Neural cell (in vitro differentiated cells): Measurements from ENCODE around the gene ACBD6. TPM values are rescaled to one million over a fixed set of nuclear protein-coding genes. Genes with fewer than 3 reads are reported as not detected.

Experiments used
- H2AFZ ChIP-seq: fragments of 200-600, 300-800 bp; sonication (generic), shearing (Covaris generic); 2 replicates; pipeline ENCODE4 v1.6.0; 2014; ENCODE audit warnings: low read depth, mild to moderate bottlenecking, antibody characterized with exemption, low read length, moderate library complexity
- H3F3A ChIP-seq: fragments of 200-600 bp; shearing (Covaris generic); 2 replicates; pipeline ENCODE4 v1.6.1; 2016; ENCODE audit warnings: mild to moderate bottlenecking, moderate library complexity, mixed read lengths, antibody characterized with exemption, low read length; ENCODE audit not compliant: insufficient read depth, poor library complexity, severe bottlenecking
- H3K27ac ChIP-seq: fragments of 200-600, 300-800 bp; sonication (generic), shearing (Covaris generic); 2 replicates; pipeline ENCODE4 v1.5.1; 2014; ENCODE audit warnings: mild to moderate bottlenecking, low read length, moderate library complexity
- H3K27me3 ChIP-seq: fragments of 300-800, 200-600 bp; sonication (generic), shearing (Covaris generic); 2 replicates; pipeline ENCODE4 v1.6.0; 2014; ENCODE audit warnings: mild to moderate bottlenecking, low read depth, low read length, moderate library complexity; ENCODE audit not compliant: insufficient read depth
- H3K36me3 ChIP-seq: fragments of 300-800, 200-600 bp; sonication (generic), shearing (Covaris generic); 2 replicates; pipeline ENCODE4 v1.5.1; 2014; ENCODE audit warnings: mild to moderate bottlenecking, antibody characterized with exemption, low read length, moderate library complexity; ENCODE audit not compliant: insufficient read depth
- H3K4me2 ChIP-seq: fragments of 300-800, 200-600 bp; sonication (generic), shearing (Covaris generic); 2 replicates; pipeline ENCODE4 v1.6.0; 2014; ENCODE audit warnings: mild to moderate bottlenecking, low read length
- H3K4me3 ChIP-seq: fragments of 300-800, 200-600 bp; sonication (generic), shearing (Covaris generic); 2 replicates; pipeline ENCODE4 v1.5.1; 2014; ENCODE audit warnings: mild to moderate bottlenecking, low read length, moderate library complexity
- H3K79me2 ChIP-seq: fragments of 200-600 bp; shearing (Covaris generic); replicated peaks from 2 replicates; pipeline ENCODE4 v1.6.0; 2014; ENCODE audit warnings: mild to moderate bottlenecking, low read length, moderate library complexity; ENCODE audit not compliant: insufficient read depth
- H3K9ac ChIP-seq: fragments of 300-800, 200-600 bp; sonication (generic), shearing (Covaris generic); 2 replicates; pipeline ENCODE4 v1.6.1; 2016; ENCODE audit warnings: mild to moderate bottlenecking, low read length, mixed read lengths
- H3K9me2 ChIP-seq: fragments of 200-600 bp; shearing (Covaris generic); 2 replicates; pipeline ENCODE4 v1.6.1; 2016; ENCODE audit warnings: mild to moderate bottlenecking, low read length, mixed read lengths; ENCODE audit not compliant: insufficient read depth
- H3K9me3 ChIP-seq: fragments of 200-600, 300-800 bp; sonication (generic), shearing (Covaris generic); 2 replicates; pipeline ENCODE4 v1.6.1; 2016; ENCODE audit warnings: mild to moderate bottlenecking, mixed run types, low read length, moderate library complexity, mixed read lengths
- H4K20me1 ChIP-seq: fragments of 200-600 bp; shearing (Covaris generic); 2 replicates; pipeline ENCODE4 v1.6.1; 2016; ENCODE audit warnings: mild to moderate bottlenecking, mixed run types; ENCODE audit not compliant: insufficient read depth
- EP300 ChIP-seq: fragments of 450-650 bp; conservative IDR thresholded peaks from 2 replicates; pipeline ENCODE4 v1.6.1; 2014; ENCODE audit warnings: antibody characterized with exemption, mild to moderate bottlenecking, moderate library complexity; ENCODE audit not compliant: poor library complexity, severe bottlenecking
- EZH2 ChIP-seq: fragments of 200-600, 300-800 bp; shearing (Covaris generic), sonication (generic); IDR thresholded peaks from 2 replicates; pipeline ENCODE4 v1.6.1; 2014; ENCODE audit warnings: antibody characterized with exemption, low read length, borderline replicate concordance, mild to moderate bottlenecking; ENCODE audit not compliant: insufficient read depth, poor library complexity, severe bottlenecking
- MXI1 ChIP-seq: fragments of 450-650 bp; conservative IDR thresholded peaks from 2 replicates; pipeline ENCODE4 v1.6.1; 2014; ENCODE audit warnings: antibody characterized with exemption, mild to moderate bottlenecking; ENCODE audit not compliant: poor library complexity, severe bottlenecking
- POLR2AphosphoS5 ChIP-seq: IDR thresholded peaks from 2 replicates; pipeline ENCODE4 v1.6.1; 2012
- RAD21 ChIP-seq: fragments of 450-650 bp; conservative IDR thresholded peaks from 2 replicates; pipeline ENCODE4 v1.6.1; 2014; ENCODE audit warnings: antibody characterized with exemption, mild to moderate bottlenecking, moderate library complexity
- SMC3 ChIP-seq: fragments of 450-650 bp; conservative IDR thresholded peaks from 2 replicates; pipeline ENCODE4 v1.6.1; 2014; ENCODE audit warnings: antibody characterized with exemption, mild to moderate bottlenecking, moderate library complexity; ENCODE audit not compliant: poor library complexity
- TAF1 ChIP-seq: IDR thresholded peaks from 2 replicates; pipeline ENCODE4 v1.6.1; 2012; ENCODE audit warnings: low read depth
- polyA plus RNA-seq: library from polyadenylated mRNA; depleted of rRNA; stranded (reverse); fragments of >200 nt; gene quantifications from 2 replicates; pipeline ENCODE4 v1.2.3, GENCODE V29; 2014
- TF ChIP-seq, protein P1 (sequence below): IDR thresholded peaks from 2 replicates; pipeline ENCODE4 v1.6.1; 2012; ENCODE audit warnings: borderline replicate concordance
- TF ChIP-seq, protein P2 (sequence below): fragments of 450-650 bp; IDR thresholded peaks from 2 replicates; pipeline ENCODE4 v1.5.1; 2014; ENCODE audit warnings: antibody characterized with exemption, mild to moderate bottlenecking, moderate library complexity; ENCODE audit not compliant: poor library complexity, severe bottlenecking

Gene ACBD6
- polyA plus RNA-seq, 1 donor from 2014 or later, result 92.4 TPM

DNA sequence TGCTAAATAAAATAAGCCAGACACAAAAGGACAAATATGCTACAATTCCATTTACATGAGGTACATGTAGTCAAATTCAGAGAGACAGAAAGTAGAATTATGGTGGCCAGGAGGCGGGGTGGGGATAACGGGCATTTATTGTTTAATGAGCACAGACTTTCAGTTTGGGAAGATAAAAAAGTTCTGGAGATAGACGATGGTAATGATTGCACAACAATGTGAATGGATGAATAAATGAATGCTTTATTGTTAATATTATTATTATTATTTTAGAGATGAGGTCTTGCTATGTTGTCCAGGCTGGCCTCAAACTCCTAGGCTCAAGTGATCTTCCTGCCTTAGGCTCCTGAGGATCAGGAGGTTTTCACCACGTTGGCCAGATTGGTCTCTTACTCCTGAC, 150.4 kb downstream of the ACBD6 start:
- Histone ChIP-seq H3K4me3 (no peak overlapping the region), H3K36me3 (no peaks in the 10 kb centered on the region), H4K20me1 (no peaks in the 10 kb centered on the region), H3K27me3 (no peaks in the 10 kb centered on the region), H3K79me2 (no peaks in the 10 kb centered on the region), H2AFZ (no peak overlapping the region), H3F3A (no peaks in the 10 kb centered on the region), H3K4me2 (no peak overlapping the region), H3K9me2 (no peaks in the 10 kb centered on the region), H3K27ac (no peak overlapping the region), H3K9ac (no peak overlapping the region), H3K9me3 (no peaks in the 10 kb centered on the region)
- TF ChIP-seq TAF1 (no peak), RAD21 (no peak), MXI1 (no peak), EZH2 (no peak), SMC3 (no peak), EP300 (no peak), POLR2AphosphoS5 (no peak)
- TF ChIP-seq, protein P1, sequence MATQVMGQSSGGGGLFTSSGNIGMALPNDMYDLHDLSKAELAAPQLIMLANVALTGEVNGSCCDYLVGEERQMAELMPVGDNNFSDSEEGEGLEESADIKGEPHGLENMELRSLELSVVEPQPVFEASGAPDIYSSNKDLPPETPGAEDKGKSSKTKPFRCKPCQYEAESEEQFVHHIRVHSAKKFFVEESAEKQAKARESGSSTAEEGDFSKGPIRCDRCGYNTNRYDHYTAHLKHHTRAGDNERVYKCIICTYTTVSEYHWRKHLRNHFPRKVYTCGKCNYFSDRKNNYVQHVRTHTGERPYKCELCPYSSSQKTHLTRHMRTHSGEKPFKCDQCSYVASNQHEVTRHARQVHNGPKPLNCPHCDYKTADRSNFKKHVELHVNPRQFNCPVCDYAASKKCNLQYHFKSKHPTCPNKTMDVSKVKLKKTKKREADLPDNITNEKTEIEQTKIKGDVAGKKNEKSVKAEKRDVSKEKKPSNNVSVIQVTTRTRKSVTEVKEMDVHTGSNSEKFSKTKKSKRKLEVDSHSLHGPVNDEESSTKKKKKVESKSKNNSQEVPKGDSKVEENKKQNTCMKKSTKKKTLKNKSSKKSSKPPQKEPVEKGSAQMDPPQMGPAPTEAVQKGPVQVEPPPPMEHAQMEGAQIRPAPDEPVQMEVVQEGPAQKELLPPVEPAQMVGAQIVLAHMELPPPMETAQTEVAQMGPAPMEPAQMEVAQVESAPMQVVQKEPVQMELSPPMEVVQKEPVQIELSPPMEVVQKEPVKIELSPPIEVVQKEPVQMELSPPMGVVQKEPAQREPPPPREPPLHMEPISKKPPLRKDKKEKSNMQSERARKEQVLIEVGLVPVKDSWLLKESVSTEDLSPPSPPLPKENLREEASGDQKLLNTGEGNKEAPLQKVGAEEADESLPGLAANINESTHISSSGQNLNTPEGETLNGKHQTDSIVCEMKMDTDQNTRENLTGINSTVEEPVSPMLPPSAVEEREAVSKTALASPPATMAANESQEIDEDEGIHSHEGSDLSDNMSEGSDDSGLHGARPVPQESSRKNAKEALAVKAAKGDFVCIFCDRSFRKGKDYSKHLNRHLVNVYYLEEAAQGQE, result no peak
- TF ChIP-seq, protein P2, sequence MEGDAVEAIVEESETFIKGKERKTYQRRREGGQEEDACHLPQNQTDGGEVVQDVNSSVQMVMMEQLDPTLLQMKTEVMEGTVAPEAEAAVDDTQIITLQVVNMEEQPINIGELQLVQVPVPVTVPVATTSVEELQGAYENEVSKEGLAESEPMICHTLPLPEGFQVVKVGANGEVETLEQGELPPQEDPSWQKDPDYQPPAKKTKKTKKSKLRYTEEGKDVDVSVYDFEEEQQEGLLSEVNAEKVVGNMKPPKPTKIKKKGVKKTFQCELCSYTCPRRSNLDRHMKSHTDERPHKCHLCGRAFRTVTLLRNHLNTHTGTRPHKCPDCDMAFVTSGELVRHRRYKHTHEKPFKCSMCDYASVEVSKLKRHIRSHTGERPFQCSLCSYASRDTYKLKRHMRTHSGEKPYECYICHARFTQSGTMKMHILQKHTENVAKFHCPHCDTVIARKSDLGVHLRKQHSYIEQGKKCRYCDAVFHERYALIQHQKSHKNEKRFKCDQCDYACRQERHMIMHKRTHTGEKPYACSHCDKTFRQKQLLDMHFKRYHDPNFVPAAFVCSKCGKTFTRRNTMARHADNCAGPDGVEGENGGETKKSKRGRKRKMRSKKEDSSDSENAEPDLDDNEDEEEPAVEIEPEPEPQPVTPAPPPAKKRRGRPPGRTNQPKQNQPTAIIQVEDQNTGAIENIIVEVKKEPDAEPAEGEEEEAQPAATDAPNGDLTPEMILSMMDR, result no peak

DNA sequence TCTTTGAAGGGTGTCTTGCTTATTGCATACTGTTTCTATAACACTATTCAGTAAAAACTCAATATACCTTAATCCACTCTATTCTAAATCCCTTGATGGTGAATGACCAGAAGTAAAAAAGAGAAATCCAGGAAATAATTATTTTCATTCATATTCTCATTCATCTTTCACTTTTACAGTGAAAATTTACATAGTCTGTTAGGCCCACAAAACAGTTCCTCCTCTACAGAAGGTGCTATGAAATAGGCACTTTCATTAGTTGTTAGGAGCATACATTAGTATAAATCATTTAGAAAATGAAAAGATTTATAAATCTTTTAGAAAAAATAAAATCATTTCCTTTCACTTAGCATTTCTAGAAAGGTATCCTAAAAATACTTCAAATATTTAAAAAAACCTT, 157.2 kb downstream of the ACBD6 start:
- no peaks in the 10 kb centered on the region for H3K9me3 ChIP-seq
- TF ChIP-seq, protein P1, result no peak
- TF ChIP-seq POLR2AphosphoS5 (no peak), EP300 (no peak), TAF1 (no peak), MXI1 (no peak), RAD21 (no peak), SMC3 (no peak), EZH2 (no peak)
- TF ChIP-seq, protein P2, result no peak
- no peaks in the 10 kb centered on the region for H3K79me2 ChIP-seq
- no peaks in the 10 kb centered on the region for H3F3A ChIP-seq
- H3K4me3 ChIP-seq, result no peak overlapping the region
- H3K9me2 ChIP-seq, result no peaks in the 10 kb centered on the region
- no peak overlapping the region for H3K4me2 ChIP-seq
- H2AFZ ChIP-seq, result no peak overlapping the region
- no peaks in the 10 kb centered on the region for H4K20me1 ChIP-seq
- no peak overlapping the region for H3K27ac ChIP-seq
- no peaks in the 10 kb centered on the region for H3K27me3 ChIP-seq
- no peak overlapping the region for H3K9ac ChIP-seq
- no peaks in the 10 kb centered on the region for H3K36me3 ChIP-seq
